Esophagus squamous epithelium (tissue), 4 donors: ENCODE measurements around the gene RRP1.

Experiments used
- POLR2A ChIP-seq, 4 donors: fragments of 450-650 bp; IDR thresholded peaks; one replicate each; pipeline ENCODE4 v1.6.1; 2017; ENCODE audit warnings: antibody characterized with exemption in 4 of 4, mild to moderate bottlenecking in 4 of 4, moderate library complexity in 3 of 4
- TF ChIP-seq, protein P1 (sequence below), 6 experiments: fragments of 450-650 bp in 4 of 6; fragments of 200-600 bp in 2 of 6; sonication (generic) in 2 of 6; IDR thresholded peaks; one replicate each; pipeline ENCODE4 v1.5.1; 2016 to 2019; ENCODE audit warnings: antibody characterized with exemption in 6 of 6, mild to moderate bottlenecking in 4 of 6, moderate library complexity in 4 of 6

DNA sequence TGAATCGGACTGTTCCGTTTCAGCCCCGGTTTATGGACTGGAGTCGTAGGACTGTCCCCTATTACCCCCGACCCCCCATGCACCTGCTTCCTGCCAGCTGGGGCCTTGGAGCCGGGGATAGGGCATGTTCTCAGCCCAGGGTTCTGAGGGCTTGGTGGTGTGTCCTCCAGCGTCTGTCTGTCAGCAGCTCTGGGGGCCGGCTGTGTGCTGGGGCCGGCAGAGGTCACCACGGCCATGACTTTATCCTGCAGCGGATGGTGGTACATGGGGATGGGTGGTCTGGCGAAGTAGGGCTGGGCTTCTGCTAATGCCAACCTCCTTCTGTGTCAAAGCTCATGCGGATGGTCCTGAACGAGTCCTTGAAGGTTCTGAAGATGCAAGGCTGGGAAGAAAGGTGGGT is 5.5 kb downstream of the RRP1 start:
- TF ChIP-seq, protein P1, sequence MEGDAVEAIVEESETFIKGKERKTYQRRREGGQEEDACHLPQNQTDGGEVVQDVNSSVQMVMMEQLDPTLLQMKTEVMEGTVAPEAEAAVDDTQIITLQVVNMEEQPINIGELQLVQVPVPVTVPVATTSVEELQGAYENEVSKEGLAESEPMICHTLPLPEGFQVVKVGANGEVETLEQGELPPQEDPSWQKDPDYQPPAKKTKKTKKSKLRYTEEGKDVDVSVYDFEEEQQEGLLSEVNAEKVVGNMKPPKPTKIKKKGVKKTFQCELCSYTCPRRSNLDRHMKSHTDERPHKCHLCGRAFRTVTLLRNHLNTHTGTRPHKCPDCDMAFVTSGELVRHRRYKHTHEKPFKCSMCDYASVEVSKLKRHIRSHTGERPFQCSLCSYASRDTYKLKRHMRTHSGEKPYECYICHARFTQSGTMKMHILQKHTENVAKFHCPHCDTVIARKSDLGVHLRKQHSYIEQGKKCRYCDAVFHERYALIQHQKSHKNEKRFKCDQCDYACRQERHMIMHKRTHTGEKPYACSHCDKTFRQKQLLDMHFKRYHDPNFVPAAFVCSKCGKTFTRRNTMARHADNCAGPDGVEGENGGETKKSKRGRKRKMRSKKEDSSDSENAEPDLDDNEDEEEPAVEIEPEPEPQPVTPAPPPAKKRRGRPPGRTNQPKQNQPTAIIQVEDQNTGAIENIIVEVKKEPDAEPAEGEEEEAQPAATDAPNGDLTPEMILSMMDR (IDR thresholded peaks at IDR 0.05), result no peak
- no peak for TF ChIP-seq POLR2A (IDR thresholded peaks at IDR 0.05)
